PC-9 (cell line): ENCODE data around the gene PPM1H. TPM values are rescaled to one million over a fixed set of nuclear protein-coding genes. Genes with fewer than 3 reads are reported as not detected.
A peak's percentile ranks its signal among the peaks of the same experiment; 100 is the strongest.

Experiments used
- BruUV-seq: library from RNA; stranded (reverse); fragments of 400-500 nt; replicated peaks from 2 replicates; lab custom pipeline; 2021; lab: Mats Ljungman, UMichigan
- CTCF ChIA-PET: fragments of 300-600 bp; sonication (Branson Sonifier 250); formaldehyde crosslinking; loops from one replicate; lab custom pipeline; 2022; ENCODE audit warnings: antibody characterized with exemption; lab: Charles Lee
- POLR2A ChIA-PET: fragments of 300-600 bp; sonication (Branson Sonifier 250); formaldehyde crosslinking; loops from one replicate; lab custom pipeline; 2022; ENCODE audit warnings: antibody characterized with exemption; ENCODE audit not compliant: unreplicated experiment; lab: Charles Lee
- DNase-seq, 2 experiments: peaks; one replicate each; pipeline versions ENCODE4 v3.0.0 to v3.0.0-alpha.2; 2015 to 2022; ENCODE audit warnings: mixed read lengths in 1 of 2
- H2AFZ ChIP-seq: fragments of 200-600 bp; sonication (generic); 2 replicates; pipeline ENCODE4 v1.8.1; 2017; ENCODE audit warnings: antibody characterized with exemption
- H3F3A ChIP-seq: fragments of 200-600 bp; sonication (generic); 2 replicates; pipeline ENCODE4 v1.8.1; 2017; ENCODE audit warnings: antibody characterized with exemption, mild to moderate bottlenecking, low read depth; ENCODE audit not compliant: insufficient read depth
- H3K27ac ChIP-seq: fragments of 200-600 bp; sonication (generic); 2 replicates; pipeline ENCODE4 v1.6.1; 2016; ENCODE audit warnings: mixed run types
- H3K27me3 ChIP-seq: fragments of 200-600 bp; sonication (generic); 2 replicates; pipeline ENCODE4 v1.6.1; 2016; ENCODE audit warnings: low read depth, mixed run types; ENCODE audit not compliant: insufficient read depth
- H3K36me3 ChIP-seq: fragments of 200-600 bp; sonication (generic); 2 replicates; pipeline ENCODE4 v1.6.1; 2016; ENCODE audit warnings: low read depth, mixed run types
- H3K4me1 ChIP-seq: fragments of 200-600 bp; sonication (generic); replicated peaks from 2 replicates; pipeline ENCODE4 v1.6.1; 2016; ENCODE audit warnings: mixed run types; ENCODE audit not compliant: insufficient read depth
- H3K4me2 ChIP-seq: fragments of 200-600 bp; sonication (generic); 2 replicates; pipeline ENCODE4 v1.6.1; 2017; ENCODE audit warnings: mixed run types
- H3K4me3 ChIP-seq: fragments of 200-600 bp; sonication (generic); 2 replicates; pipeline ENCODE4 v1.6.1; 2016; ENCODE audit warnings: mixed run types
- H3K79me2 ChIP-seq: fragments of 200-600 bp; sonication (generic); 2 replicates; pipeline ENCODE4 v1.6.1; 2017; ENCODE audit warnings: low read depth, mixed run types
- H3K9me2 ChIP-seq: fragments of 200-600 bp; sonication (generic); 2 replicates; pipeline ENCODE4 v1.8.1; 2017; ENCODE audit warnings: mild to moderate bottlenecking; ENCODE audit not compliant: insufficient read depth
- H3K9me3 ChIP-seq: fragments of 200-600 bp; sonication (generic); 2 replicates; pipeline ENCODE4 v1.8.1; 2016; ENCODE audit warnings: low read depth; ENCODE audit not compliant: insufficient read depth
- H4K20me1 ChIP-seq: fragments of 200-600 bp; sonication (generic); 2 replicates; pipeline ENCODE4 v1.8.1; 2017; ENCODE audit not compliant: insufficient read depth
- CTCF ChIP-seq: fragments of 200-600 bp; sonication (generic); conservative IDR thresholded peaks from 2 replicates; pipeline ENCODE4 v1.6.1; 2017; ENCODE audit warnings: mixed run types, antibody characterized with exemption, mild to moderate bottlenecking, moderate library complexity
- EZH2 ChIP-seq: fragments of 200-600 bp; sonication (generic); IDR thresholded peaks from 2 replicates; pipeline ENCODE4 v1.8.0; 2017; ENCODE audit warnings: antibody characterized with exemption, low read depth
- intact Hi-C: fragments of 100-400 bp; cut with micrococcal nuclease; formaldehyde crosslinking; loops from one replicate; pipeline ENCODE4 v1.10.0; 2022; ENCODE audit not compliant: unreplicated experiment
- total RNA-seq: library from RNA; stranded (reverse); gene quantifications from 2 replicates; pipeline ENCODE4 v1.2.3, GENCODE V29; 2021

PPM1H gene
- total RNA-seq, 1 experiment from 2014 or later, result 11.4 TPM

GRCh38 chr12:62792236-62792870, 142.6 kb downstream of the PPM1H start:
- no TSS peak for BruUV-seq
- DNase-seq, result no peak
- H2AFZ ChIP-seq, result no peak overlapping the region

GRCh38 chr12:62789851-62790250, 145.1 kb downstream of the PPM1H start:
- CTCF ChIA-PET, result no interaction called here
- H3K9me2 ChIP-seq, result no peaks in the 10 kb centered on the region
- intact Hi-C loops, result no loop called here
- no peak overlapping the region for H3K27ac ChIP-seq
- peaks cover 57% of the 10 kb centered on the region for H3K4me1 ChIP-seq
- no peaks in the 10 kb centered on the region for H3K36me3 ChIP-seq
- no peak overlapping the region for H3K4me3 ChIP-seq
- no peak for DNase-seq
- no peaks in the 10 kb centered on the region for H3K27me3 ChIP-seq
- H3F3A ChIP-seq, result peaks cover 38% of the 10 kb centered on the region
- H2AFZ ChIP-seq, result no peak overlapping the region
- H3K79me2 ChIP-seq, result peaks cover 4% of the 10 kb centered on the region; the same call in 1 of the 2 replicates
- POLR2A ChIA-PET, result no interaction called here
- no peaks in the 10 kb centered on the region for H4K20me1 ChIP-seq
- no peaks in the 10 kb centered on the region; the same call in 1 of the 2 replicates for H3K9me3 ChIP-seq
- TF ChIP-seq EZH2 (no peak), CTCF (no peak)
- BruUV-seq, result no TSS peak
- H3K4me2 ChIP-seq, result no peak overlapping the region

More at GRCh38 chr12:62792236-62792870, 142.6 kb downstream of the PPM1H start:
- ChIA-PET CTCF (no interaction called here), POLR2A (no interaction called here)
- Histone ChIP-seq H3K4me2 (no peak overlapping the region), H3K36me3 (no peaks in the 10 kb centered on the region), H3K4me3 (no peak overlapping the region), H4K20me1 (no peaks in the 10 kb centered on the region), H3K27me3 (no peaks in the 10 kb centered on the region), H3K9me2 (no peaks in the 10 kb centered on the region), H3K4me1 (peaks cover 33% of the 10 kb centered on the region), H3F3A (peaks cover 15% of the 10 kb centered on the region; the same call in 1 of the 2 replicates), H3K79me2 (peaks cover 4% of the 10 kb centered on the region; the same call in 1 of the 2 replicates), H3K27ac (peak overlapping the region; percentile 76), H3K9me3 (no peaks in the 10 kb centered on the region; the same call in 1 of the 2 replicates)
- intact Hi-C loops, result no loop called here
- TF ChIP-seq EZH2 (no peak), CTCF (no peak)

GRCh38 chr12:62787611-62788010, 147.3 kb downstream of the PPM1H start:
- Histone ChIP-seq H3K27me3 (no peaks in the 10 kb centered on the region), H4K20me1 (no peaks in the 10 kb centered on the region), H3F3A (peaks cover 37% of the 10 kb centered on the region), H2AFZ (no peak overlapping the region), H3K4me2 (0 out of 2 replicates have a peak overlapping the region, but pooled peaks have one; percentile 7), H3K36me3 (no peaks in the 10 kb centered on the region), H3K9me2 (no peaks in the 10 kb centered on the region), H3K4me3 (no peak overlapping the region), H3K9me3 (no peaks in the 10 kb centered on the region), H3K79me2 (peaks cover 3% of the 10 kb centered on the region; the same call in 1 of the 2 replicates), H3K4me1 (peaks cover 61% of the 10 kb centered on the region), H3K27ac (peak overlapping the region; percentile 98)
- no TSS peak for BruUV-seq
- DNase-seq, result peak in 1 of 2 experiments; percentile 24
- ChIA-PET POLR2A (no interaction called here), CTCF (no interaction called here)
- no peak for TF ChIP-seq EZH2
- no peak for TF ChIP-seq CTCF
- intact Hi-C loops, result loop anchor here (2.0 kb wide), 3 partner anchors 55 to 185 kb away; no protein-coding TSS in a partner anchor
